Skeletal muscle tissue (tissue), 4 donors: ENCODE data around the gene PPP2R3B. TPM values are rescaled to one million over a fixed set of nuclear protein-coding genes. Genes with fewer than 3 reads are reported as not detected.

Experiments used
- H3K27ac ChIP-seq: one replicate; pipeline ENCODE4 v1.7.0; 2013; ENCODE audit warnings: mild to moderate bottlenecking, low read depth, low read length, inconsistent platforms
- H3K27me3 ChIP-seq, 3 donors: one replicate each; pipeline ENCODE4 v1.7.0; 2013; ENCODE audit warnings: low read length in 3 of 3; ENCODE audit not compliant: control insufficient read depth in 3 of 3, insufficient read depth in 3 of 3
- H3K36me3 ChIP-seq, 3 donors: one replicate each; pipeline ENCODE4 v1.7.0; 2013; ENCODE audit warnings: low read length in 3 of 3; ENCODE audit not compliant: control insufficient read depth in 3 of 3, insufficient read depth in 3 of 3
- H3K4me1 ChIP-seq, 3 donors: one replicate each; pipeline ENCODE4 v1.7.0; 2013; ENCODE audit warnings: low read length in 3 of 3, mild to moderate bottlenecking in 3 of 3; ENCODE audit not compliant: control insufficient read depth in 3 of 3, insufficient read depth in 3 of 3
- H3K4me3 ChIP-seq, 3 donors: one replicate each; pipeline ENCODE4 v1.7.0; 2013; ENCODE audit warnings: low read length in 3 of 3
- H3K9ac ChIP-seq, 3 donors: one replicate each; pipeline ENCODE4 v1.7.0; 2013; ENCODE audit warnings: low read length in 3 of 3, mild to moderate bottlenecking in 3 of 3, moderate library complexity in 2 of 3, low read depth in 1 of 3
- H3K9me3 ChIP-seq, 3 donors: one replicate each; pipeline ENCODE4 v1.7.0; 2013; ENCODE audit warnings: low read length in 3 of 3; ENCODE audit not compliant: control insufficient read depth in 3 of 3
- total RNA-seq: library from RNA; depleted of rRNA; stranded (reverse); fragments of >200 nt; gene quantifications from one replicate; pipeline ENCODE4 v1.2.3, GENCODE V29; 2014
- donor health status: Osteomylitis.

PPP2R3B gene
- total RNA-seq, 1 donor from 2014 or later, result 172 TPM

GRCh38 chrX:340121-340520 lies 46.6 kb downstream of the PPP2R3B start:
- Histone ChIP-seq H3K36me3 (peaks cover 25 to 43% (median 36%) of the 10 kb centered on the region in 3 donors), H3K27me3 (no peaks in the 10 kb centered on the region), H3K9me3 (no peaks in the 10 kb centered on the region), H3K9ac (no peak overlapping the region), H3K27ac (no peak overlapping the region), H3K4me1 (no peaks in the 10 kb centered on the region), H3K4me3 (no peak overlapping the region)

- Histone ChIP-seq H3K4me1 (no peaks in the 10 kb centered on the region), H3K27me3 (no peaks in the 10 kb centered on the region), H3K4me3 (no peak overlapping the region), H3K9ac (no peak overlapping the region), H3K9me3 (no peaks in the 10 kb centered on the region), H3K36me3 (peaks cover 20 to 41% (median 37%) of the 10 kb centered on the region in 3 donors), H3K27ac (no peak overlapping the region)
These were observed 47.8 kb downstream of the PPP2R3B start for GRCh38 chrX:338836-339400.

- peaks cover 24 to 45% (median 43%) of the 10 kb centered on the region in 3 donors for H3K36me3 ChIP-seq
- H3K9ac ChIP-seq, result no peak overlapping the region
- no peaks in the 10 kb centered on the region for H3K9me3 ChIP-seq
- H3K4me3 ChIP-seq, result no peak overlapping the region
- no peak overlapping the region for H3K27ac ChIP-seq
- no peaks in the 10 kb centered on the region for H3K4me1 ChIP-seq
- H3K27me3 ChIP-seq, result no peaks in the 10 kb centered on the region
These were observed 48.3 kb downstream of the PPP2R3B start for GRCh38 chrX:338281-338835.

DNA sequence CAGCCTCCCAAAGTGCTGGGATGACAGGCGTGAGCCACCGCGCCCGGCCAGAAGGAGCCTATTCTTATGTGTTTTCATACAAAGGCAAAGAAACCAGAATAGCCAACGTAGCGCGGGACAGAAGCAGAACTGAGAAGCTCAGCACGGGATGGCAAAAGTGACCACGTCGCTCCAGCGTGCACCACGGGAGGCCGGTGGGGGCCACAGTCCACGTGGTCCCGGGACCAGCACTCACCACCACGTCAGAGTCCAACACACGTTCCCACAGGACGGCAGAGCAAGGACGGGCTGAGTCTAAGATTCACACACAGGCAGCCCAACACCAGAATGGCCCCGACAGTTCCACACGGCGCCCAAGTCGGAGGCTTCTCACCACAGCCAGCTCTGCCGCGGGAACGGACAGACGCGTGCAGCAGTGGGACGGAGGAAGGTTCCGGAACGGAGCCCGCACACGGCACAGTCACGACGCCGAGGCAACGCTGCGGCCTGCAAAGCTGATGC lies 49.3 kb downstream of the PPP2R3B start:
- Histone ChIP-seq H3K9ac (no peak overlapping the region), H3K36me3 (peaks cover 30 to 50% (median 49%) of the 10 kb centered on the region in 3 donors), H3K4me1 (no peaks in the 10 kb centered on the region), H3K27ac (no peak overlapping the region), H3K9me3 (no peaks in the 10 kb centered on the region), H3K27me3 (no peaks in the 10 kb centered on the region), H3K4me3 (no peak overlapping the region)

- no peak overlapping the region for H3K4me3 ChIP-seq
- peaks cover 2 to 6% (median 4%) of the 10 kb centered on the region in 3 donors for H3K4me1 ChIP-seq
- H3K27ac ChIP-seq, result no peak overlapping the region
- H3K9me3 ChIP-seq, result no peaks in the 10 kb centered on the region
- no peak overlapping the region for H3K9ac ChIP-seq
- peaks cover 30 to 45% (median 43%) of the 10 kb centered on the region in 3 donors for H3K36me3 ChIP-seq
- H3K27me3 ChIP-seq, result peaks cover 2 to 6% (median 6%) of the 10 kb centered on the region in 3 donors
These were observed 50.5 kb downstream of the PPP2R3B start for GRCh38 chrX:336227-336626.

GRCh38 chrX:335758-336155 lies 51.0 kb downstream of the PPP2R3B start:
- Histone ChIP-seq H3K9me3 (no peaks in the 10 kb centered on the region), H3K9ac (no peak overlapping the region), H3K27ac (no peak overlapping the region), H3K36me3 (peaks cover 30 to 45% (median 43%) of the 10 kb centered on the region in 3 donors), H3K4me3 (no peak overlapping the region), H3K4me1 (peaks cover 6 to 9% (median 7%) of the 10 kb centered on the region in 3 donors), H3K27me3 (peaks cover 5 to 11% (median 10%) of the 10 kb centered on the region in 3 donors)

- peaks cover 7 to 12% (median 8%) of the 10 kb centered on the region in 3 donors for H3K4me1 ChIP-seq
- H3K27ac ChIP-seq, result no peak overlapping the region
- peaks cover 5 to 14% (median 12%) of the 10 kb centered on the region in 3 donors for H3K27me3 ChIP-seq
- H3K9me3 ChIP-seq, result no peaks in the 10 kb centered on the region
- peaks cover 30 to 43% (median 43%) of the 10 kb centered on the region in 3 donors for H3K36me3 ChIP-seq
- no peak overlapping the region for H3K4me3 ChIP-seq
- no peak overlapping the region for H3K9ac ChIP-seq
These were observed 51.5 kb downstream of the PPP2R3B start for GRCh38 chrX:334971-335757.

DNA sequence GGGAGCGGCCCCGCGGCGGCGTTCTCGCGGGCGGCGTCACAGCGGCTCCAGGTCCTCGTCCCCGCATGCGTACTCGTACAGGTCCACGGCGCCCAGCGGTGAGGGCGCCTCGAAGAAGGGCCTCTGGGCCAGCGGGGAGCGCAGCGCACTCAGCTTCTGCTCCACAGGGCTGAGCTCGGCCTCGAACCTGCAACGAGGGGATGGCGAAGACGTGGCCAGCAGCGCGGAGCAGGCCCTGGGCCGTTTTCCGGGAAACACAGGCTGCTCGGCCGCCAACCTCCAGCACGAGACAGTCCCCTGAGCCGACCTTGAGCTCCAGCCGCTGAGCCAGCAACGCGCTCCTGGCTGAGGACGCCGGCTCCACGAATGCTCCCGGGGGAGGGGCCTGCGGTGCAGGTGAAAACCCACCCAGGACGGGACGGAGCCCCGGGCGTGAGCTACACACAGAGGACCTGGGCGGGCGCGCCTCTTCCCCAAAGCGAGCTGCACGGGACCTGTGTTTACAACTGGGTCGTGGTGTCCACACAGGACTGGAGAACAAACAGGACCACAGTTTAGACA lies 52.3 kb downstream of the PPP2R3B start:
- H3K36me3 ChIP-seq, result peaks cover 30 to 43% (median 43%) of the 10 kb centered on the region in 3 donors
- H3K9ac ChIP-seq, result no peak overlapping the region
- H3K27ac ChIP-seq, result no peak overlapping the region
- peaks cover 7 to 12% (median 8%) of the 10 kb centered on the region in 3 donors for H3K4me1 ChIP-seq
- peaks cover 5 to 14% (median 12%) of the 10 kb centered on the region in 3 donors for H3K27me3 ChIP-seq
- no peak overlapping the region for H3K4me3 ChIP-seq
- no peaks in the 10 kb centered on the region for H3K9me3 ChIP-seq

DNA sequence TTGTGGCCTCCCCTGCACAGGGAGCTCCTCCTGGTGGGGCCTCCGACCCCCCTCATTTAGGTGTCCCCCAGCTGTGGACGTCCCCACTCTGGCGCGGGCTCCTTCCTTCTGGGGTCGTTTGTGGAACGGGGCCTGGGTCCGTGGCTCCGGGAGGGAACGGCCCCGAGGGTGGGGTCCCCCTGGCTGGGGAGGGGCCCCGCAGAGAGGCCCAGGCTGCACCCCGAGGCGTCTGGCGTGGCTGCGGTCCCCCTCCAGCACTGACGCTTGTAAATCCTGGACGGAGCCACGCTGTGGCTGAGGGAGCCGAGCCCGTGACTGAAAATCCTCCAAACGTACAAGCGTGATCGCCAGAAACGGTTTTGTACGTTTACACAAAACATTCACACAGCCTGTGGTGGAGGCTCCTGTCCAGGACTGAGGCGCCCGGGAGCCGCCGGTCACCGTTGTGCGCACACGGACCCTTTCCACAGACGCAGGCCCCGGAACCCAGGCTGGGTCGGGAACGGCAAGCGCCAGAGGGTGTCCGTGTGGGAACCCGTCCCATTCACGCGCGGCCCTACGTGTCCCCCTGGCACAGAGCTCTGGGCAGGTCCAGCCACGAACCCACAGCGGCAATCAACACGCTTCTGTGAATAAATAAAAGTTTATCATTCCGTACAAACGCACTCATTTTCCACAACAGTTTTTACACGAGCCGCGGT lies 52.9 kb downstream of the PPP2R3B start:
- no peak overlapping the region for H3K27ac ChIP-seq
- H3K27me3 ChIP-seq, result peaks cover 5 to 14% (median 12%) of the 10 kb centered on the region in 3 donors
- H3K9ac ChIP-seq, result no peak overlapping the region
- peaks cover 7 to 12% (median 8%) of the 10 kb centered on the region in 3 donors for H3K4me1 ChIP-seq
- H3K4me3 ChIP-seq, result no peak overlapping the region
- H3K36me3 ChIP-seq, result peaks cover 29 to 43% (median 40%) of the 10 kb centered on the region in 3 donors
- H3K9me3 ChIP-seq, result no peaks in the 10 kb centered on the region
